Right hindlimb (tissue), 1 donor: ENCODE measurements around the gene OPHN1.

Source experiments
- DNase-seq: peaks from one replicate; pipeline ENCODE4 v3.0.0-alpha.2; 2018

Gene OPHN1

DNA sequence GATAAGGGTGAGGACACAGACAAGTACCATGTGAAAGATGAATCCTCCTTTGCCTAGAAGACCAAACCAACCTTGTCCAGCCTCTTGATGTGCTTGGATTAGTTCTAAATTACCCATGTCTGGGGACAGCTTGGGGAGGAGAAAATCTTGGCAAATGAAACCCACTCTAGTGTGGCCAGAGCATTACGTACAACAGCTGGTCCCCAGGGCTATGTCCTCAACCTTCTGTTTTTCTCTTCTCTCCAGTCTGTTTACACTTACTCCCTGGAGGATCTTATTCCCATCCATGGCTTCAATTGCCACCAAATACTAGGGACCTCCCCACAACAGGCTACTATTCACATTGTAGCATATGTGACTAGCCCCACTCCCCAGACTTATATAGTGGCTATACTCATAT, 384.5 kb downstream of the OPHN1 start:
- DNase-seq = no peak

DNA sequence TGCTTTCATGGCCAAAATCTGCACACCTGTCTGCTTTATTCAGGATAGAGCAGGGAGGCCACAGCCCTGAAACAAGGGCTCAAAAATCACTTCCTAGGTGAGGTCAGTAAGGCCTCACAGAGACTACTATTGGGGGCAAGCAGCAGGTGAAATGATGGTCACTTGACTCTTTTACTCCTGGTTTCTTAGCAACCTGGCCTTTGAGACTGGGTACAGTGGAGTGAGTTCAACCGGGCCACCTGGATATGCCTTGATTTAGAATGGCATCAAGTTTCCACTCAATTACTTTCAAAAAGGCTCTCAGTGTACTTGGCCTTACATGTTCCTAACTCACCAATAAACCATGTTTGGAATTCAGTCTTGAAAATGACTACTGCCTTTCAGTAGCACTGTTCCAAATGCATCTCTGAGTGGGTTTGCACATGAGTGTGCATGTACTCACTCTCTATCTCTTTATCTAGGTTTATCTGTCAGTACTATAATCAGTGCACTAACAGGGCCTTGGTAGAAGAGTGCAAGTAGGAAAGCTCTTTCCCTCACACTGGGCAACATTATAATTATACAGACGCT, 388.2 kb downstream of the OPHN1 start:
- DNase-seq = no peak

DNA sequence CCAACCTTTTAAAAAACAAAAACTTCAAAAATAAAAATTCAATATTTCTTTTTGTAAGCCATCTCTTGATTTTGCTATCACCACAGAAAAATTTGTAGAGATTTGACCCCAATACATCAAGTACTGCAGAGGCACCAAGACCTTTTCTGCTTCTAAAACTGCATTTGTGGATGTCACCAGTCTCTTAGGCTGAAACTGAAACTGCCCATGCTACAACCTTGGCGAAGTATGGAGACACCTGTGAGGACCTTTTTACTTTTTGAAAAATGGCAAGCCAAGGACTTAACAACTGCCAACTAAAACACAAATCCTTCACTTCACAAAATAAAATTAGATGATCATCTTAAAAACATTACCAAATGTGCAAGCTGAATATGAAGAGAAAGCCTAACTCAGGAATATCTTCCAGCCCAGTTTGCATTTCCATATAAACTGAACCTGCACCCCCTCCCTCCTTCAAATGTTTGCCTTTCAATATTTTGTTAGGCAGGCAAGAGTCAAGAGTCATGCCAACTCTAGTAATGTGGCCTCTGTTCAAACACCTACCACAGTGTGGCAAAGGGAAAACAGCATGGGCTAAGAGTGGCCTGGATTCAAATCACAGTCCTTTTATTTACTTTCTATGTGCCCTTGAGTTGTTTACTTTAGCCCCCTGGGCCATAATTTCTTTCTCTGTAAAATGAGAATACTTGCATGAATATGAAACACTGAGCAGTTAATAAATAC, 389.4 kb downstream of the OPHN1 start:
- DNase-seq = no peak

DNA sequence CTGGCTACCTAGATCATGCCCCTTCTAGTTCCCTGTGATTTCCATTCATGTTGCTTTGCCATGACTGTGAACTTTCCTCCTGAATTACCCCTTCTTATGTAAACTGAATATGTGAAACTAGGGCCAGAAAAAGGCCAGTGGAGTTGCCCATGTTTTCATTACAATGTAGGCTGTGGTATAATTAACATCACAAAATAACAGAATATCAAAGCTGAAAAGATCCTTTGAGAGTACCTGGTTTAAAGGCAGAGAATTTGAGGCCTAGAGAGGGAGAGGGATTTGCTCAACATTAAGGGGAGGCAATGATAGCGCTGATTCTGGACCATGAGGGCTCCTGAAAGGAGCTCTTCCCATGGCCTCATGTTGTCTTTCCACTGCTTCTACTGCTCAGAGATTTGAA, 392.2 kb downstream of the OPHN1 start:
- no peak for DNase-seq

DNA sequence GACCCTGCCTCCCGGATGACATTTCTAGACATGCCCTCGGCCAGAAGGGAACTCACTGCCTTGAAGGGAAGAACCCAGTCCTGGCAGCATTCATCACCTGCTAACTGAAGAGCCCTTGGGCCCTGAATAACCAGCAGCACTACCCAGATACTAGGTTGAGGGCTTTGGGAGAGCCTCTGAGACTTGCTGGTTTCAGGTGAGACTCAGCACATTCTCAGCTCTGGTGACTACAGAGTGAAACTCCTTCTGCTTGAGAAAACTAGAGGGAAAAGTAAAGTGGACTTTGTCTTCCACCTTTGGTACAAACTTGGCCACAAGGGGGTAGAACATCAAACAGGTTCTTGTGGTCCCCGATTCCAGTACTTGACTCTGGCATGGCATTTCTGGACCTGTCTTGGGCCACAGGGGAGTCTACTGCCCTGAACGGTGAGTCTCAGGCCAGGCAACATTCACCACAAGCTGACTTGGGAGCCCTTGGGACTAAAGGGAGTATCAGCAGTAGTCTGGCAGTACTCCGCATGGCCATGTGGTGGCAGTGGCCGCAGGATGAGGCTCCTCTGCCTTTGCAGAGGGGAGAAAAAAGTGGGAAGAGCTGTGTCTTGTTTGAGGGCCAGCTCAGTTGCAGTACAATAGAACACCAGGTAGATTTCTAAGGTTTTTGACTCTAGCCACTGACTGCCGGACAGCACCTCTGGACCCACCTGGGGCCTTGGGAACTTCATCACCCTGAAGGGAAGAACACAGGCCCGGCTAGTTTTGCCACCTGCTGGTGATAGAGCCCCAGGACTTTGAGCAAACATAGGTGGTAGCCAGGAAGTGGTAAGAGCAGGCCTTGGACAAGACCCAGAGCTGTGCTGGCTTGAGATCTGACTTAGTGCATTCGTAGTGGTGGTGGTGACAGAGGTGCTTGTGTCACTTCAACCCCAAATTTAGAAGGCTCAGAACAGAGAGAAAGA, 414.8 kb downstream of the OPHN1 start:
- no peak for DNase-seq

DNA sequence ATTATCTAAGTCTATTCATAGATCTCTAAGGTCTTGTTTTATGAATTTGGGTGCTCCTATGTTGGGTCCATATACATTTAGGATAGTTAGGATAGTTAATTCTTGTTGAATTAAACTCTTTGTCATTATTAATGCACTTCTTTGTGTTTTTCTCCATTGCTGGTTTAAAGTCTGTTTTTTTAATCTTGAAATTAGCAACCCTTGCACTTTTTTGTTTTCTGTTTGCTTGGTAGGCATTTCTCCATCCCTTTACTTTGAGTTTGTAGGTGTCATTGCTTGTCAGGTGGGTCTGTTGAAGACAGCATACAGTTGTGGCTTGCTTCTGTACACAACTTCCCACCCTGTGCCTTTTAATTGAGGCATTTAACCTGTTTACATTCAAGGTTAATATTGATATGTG, 434.8 kb downstream of the OPHN1 start:
- DNase-seq = no peak
